HepG2 (cell line): ENCODE results near the gene ISCU. TPM values are rescaled to one million over a fixed set of nuclear protein-coding genes. Genes with fewer than 3 reads are reported as not detected.

Experiments
- CREBL2 ChIP-seq: sonication (generic); formaldehyde crosslinking; IDR thresholded peaks from 2 replicates; pipeline ENCODE4 v1.8.1; 2023; ENCODE audit warnings: missing genetic modification reagents, mild to moderate bottlenecking, borderline replicate concordance
- E2F2 ChIP-seq: sonication (generic); formaldehyde crosslinking; IDR thresholded peaks from 2 replicates; pipeline ENCODE4 v1.4.0; 2020; ENCODE audit warnings: missing genetic modification reagents, borderline replicate concordance
- GABPA ChIP-seq, 2 experiments: IDR thresholded peaks; 2 replicates each; pipeline ENCODE4 v1.6.1; 2011 to 2016; ENCODE audit warnings: low read depth in 2 of 2, low read length in 1 of 2, missing biosample characterization in 1 of 2, missing genetic modification characterization in 1 of 2
- GFI1 ChIP-seq: sonication (generic); formaldehyde crosslinking; IDR thresholded peaks from 2 replicates; pipeline ENCODE4 v1.5.0; 2020; ENCODE audit warnings: missing genetic modification reagents, mild to moderate bottlenecking, borderline replicate concordance
- GPN1 ChIP-seq: sonication (generic); formaldehyde crosslinking; IDR thresholded peaks from 2 replicates; pipeline ENCODE4 v1.5.1; 2020; ENCODE audit warnings: missing genetic modification reagents, borderline replicate concordance
- IRF2 ChIP-seq: IDR thresholded peaks from 2 replicates; pipeline ENCODE4 v1.6.1; 2018; ENCODE audit warnings: missing genetic modification reagents, missing compliant biosample characterization
- KAT7 ChIP-seq: IDR thresholded peaks from 2 replicates; pipeline ENCODE4 v1.6.1; 2018; ENCODE audit warnings: borderline replicate concordance, missing compliant biosample characterization
- KDM2A ChIP-seq: sonication (generic); formaldehyde crosslinking; IDR thresholded peaks from 2 replicates; pipeline ENCODE4 v1.4.0; 2020; ENCODE audit warnings: low read depth, missing genetic modification reagents, borderline replicate concordance
- KDM4B ChIP-seq: sonication (generic); formaldehyde crosslinking; IDR thresholded peaks from 2 replicates; pipeline ENCODE4 v1.4.0; 2020; ENCODE audit warnings: missing genetic modification reagents
- PCBP2 ChIP-seq: fragments of 200-400 bp; formaldehyde crosslinking; optimal IDR thresholded peaks from 2 replicates; pipeline ENCODE3; 2018; ENCODE audit warnings: low read length, low read depth; ENCODE audit not compliant: poor library complexity, severe bottlenecking
- RAD21 ChIP-seq: fragments of 450-650 bp; formaldehyde crosslinking; IDR thresholded peaks from 2 replicates; pipeline ENCODE4 v1.5.0; 2020; ENCODE audit warnings: mild to moderate bottlenecking
- RAD51 ChIP-seq: fragments of 450-650 bp; IDR thresholded peaks from 2 replicates; pipeline ENCODE4 v1.6.1; 2016; ENCODE audit warnings: borderline replicate concordance
- SIN3A ChIP-seq: IDR thresholded peaks from 2 replicates; pipeline ENCODE4 v1.6.1; 2011; ENCODE audit warnings: low read depth, mild to moderate bottlenecking, control low read depth, low read length, borderline replicate concordance
- SP4 ChIP-seq: sonication (generic); formaldehyde crosslinking; IDR thresholded peaks from 2 replicates; pipeline ENCODE4 v1.8.1; 2023; ENCODE audit warnings: mild to moderate bottlenecking, missing genetic modification reagents
- SPEN ChIP-seq: sonication (generic); formaldehyde crosslinking; IDR thresholded peaks from 2 replicates; pipeline ENCODE4 v1.5.1; 2020; ENCODE audit warnings: low read depth, mild to moderate bottlenecking, missing genetic modification reagents
- TAF15 ChIP-seq: fragments of 200-400 bp; formaldehyde crosslinking; IDR thresholded peaks from one replicate; pipeline ENCODE4 v1.6.1; 2018; ENCODE audit warnings: mild to moderate bottlenecking, low read depth, low read length; ENCODE audit not compliant: poor library complexity, severe bottlenecking
- TMF1 ChIP-seq: sonication (generic); formaldehyde crosslinking; IDR thresholded peaks from 2 replicates; pipeline ENCODE4 v1.8.1; 2022; ENCODE audit warnings: low read depth, missing genetic modification reagents
- XRCC5 ChIP-seq: fragments of 200-400 bp; formaldehyde crosslinking; optimal IDR thresholded peaks from 2 replicates; pipeline ENCODE3; 2017; ENCODE audit warnings: mild to moderate bottlenecking, low read length
- YEATS2 ChIP-seq: sonication (generic); formaldehyde crosslinking; IDR thresholded peaks from 2 replicates; pipeline ENCODE4 v1.4.0; 2020; ENCODE audit warnings: missing genetic modification reagents, borderline replicate concordance
- ZBTB2 ChIP-seq: sonication (generic); formaldehyde crosslinking; IDR thresholded peaks from 2 replicates; pipeline ENCODE4 v1.8.0; 2022; ENCODE audit warnings: low read depth, missing genetic modification reagents
- ZFP1 ChIP-seq: IDR thresholded peaks from 2 replicates; pipeline ENCODE4 v1.6.1; 2016
- ZNF276 ChIP-seq: sonication (generic); formaldehyde crosslinking; IDR thresholded peaks from 2 replicates; pipeline ENCODE4 v1.4.0; 2020; ENCODE audit warnings: mild to moderate bottlenecking, low read depth, missing genetic modification reagents
- ZNF441 ChIP-seq: sonication (generic); formaldehyde crosslinking; IDR thresholded peaks from 2 replicates; pipeline ENCODE4 v1.7.0; 2021; ENCODE audit warnings: missing genetic modification reagents, borderline replicate concordance
- ZNF468 ChIP-seq: sonication (generic); formaldehyde crosslinking; IDR thresholded peaks from 2 replicates; pipeline ENCODE4 v1.8.0; 2022; ENCODE audit warnings: mild to moderate bottlenecking, moderate library complexity, missing genetic modification reagents
- ZNF557 ChIP-seq: sonication (generic); formaldehyde crosslinking; IDR thresholded peaks from 2 replicates; pipeline ENCODE4 v1.4.0; 2020; ENCODE audit warnings: missing genetic modification reagents
- ZNF577 ChIP-seq: sonication (generic); formaldehyde crosslinking; IDR thresholded peaks from 2 replicates; pipeline ENCODE4 v1.4.0; 2020; ENCODE audit warnings: mild to moderate bottlenecking, low read depth, missing genetic modification reagents, borderline replicate concordance
- polyA plus RNA-seq, 8 experiments: library from polyadenylated mRNA; depleted of rRNA in 3 of 8; stranded (reverse) in 7 of 8; unstranded in 1 of 8; fragments of >200 nt; fragmentation: Illumina TruSeq in 4 of 8; extraction: Trizol in 4 of 8; gene quantifications; 2 replicates each; pipeline versions ENCODE4 v1.2.1 to v1.2.3, GENCODE V29; 2011 to 2016; ENCODE audit warnings: low read depth in 4 of 8, missing spikeins in 1 of 8, mixed read lengths in 1 of 8; ENCODE audit not compliant: insufficient read depth in 1 of 8
- total RNA-seq, 5 experiments: library from RNA; depleted of rRNA; stranded (reverse); fragments of >200 nt; fragmentation: Illumina TruSeq; extraction: Trizol; gene quantifications; 2 replicates each; pipeline ENCODE4 v1.2.3, GENCODE V29; 2016; ENCODE audit warnings: low read depth in 1 of 5

ISCU gene
- total and polyA plus RNA-seq, 2 of the 13 experiments (the other 11 are each of a cell fraction or from before 2014, with no cell fraction given) = 94.4 to 107 TPM

- no peak for TF ChIP-seq GPN1 (CRISPR knock-in tag)
- TF ChIP-seq ZFP1 (CRISPR knock-in tag) = no peak
- no peak for TF ChIP-seq GFI1 (CRISPR knock-in tag)
- TF ChIP-seq ZBTB2 (CRISPR knock-in tag) = no peak
- no peak for TF ChIP-seq TMF1 (CRISPR knock-in tag)
- no peak for TF ChIP-seq ZNF577 (CRISPR knock-in tag)
- 0 out of 2 replicates have a peak, but pooled peaks have one; percentile 33 for TF ChIP-seq KAT7 (CRISPR knock-in tag)
- no peak for TF ChIP-seq ZNF468
- TF ChIP-seq GABPA (IDR thresholded peaks at IDR 0.05; ENCODE audit: low read depth, low read length) = peak; percentile 73
- TF ChIP-seq GABPA (CRISPR knock-in tag; IDR thresholded peaks at IDR 0.05; ENCODE audit: low read depth) = peak; percentile 88
- peak; percentile 81 for TF ChIP-seq SPEN (CRISPR knock-in tag)
- TF ChIP-seq IRF2 = no peak
- TF ChIP-seq E2F2 (CRISPR knock-in tag) = no peak
- TF ChIP-seq RAD51 = no peak
- peak; percentile 75; the same call in 1 of the 2 replicates for TF ChIP-seq YEATS2 (CRISPR knock-in tag)
- TF ChIP-seq CREBL2 (CRISPR knock-in tag) = no peak
- no peak for TF ChIP-seq ZNF557 (CRISPR knock-in tag)
- peak; percentile 83 for TF ChIP-seq SP4
- no peak for TF ChIP-seq TAF15
- no peak for TF ChIP-seq RAD21 (CRISPR knock-in tag)
- peak; percentile 55; the same call in 1 of the 2 replicates for TF ChIP-seq KDM2A (CRISPR knock-in tag)
- peak; percentile 84 for TF ChIP-seq XRCC5
- TF ChIP-seq SIN3A = peak; percentile 71; the same call in 1 of the 2 replicates
- TF ChIP-seq KDM4B = no peak
- no peak for TF ChIP-seq PCBP2
- no peak for TF ChIP-seq ZNF441
- no peak for TF ChIP-seq ZNF276 (CRISPR knock-in tag)
Observed at GRCh38 chr12:108514973-108515814, 47.2 kb upstream of the ISCU start, which contains the start of gene FICD (continued).
